ENCODE results near the gene PRPSAP1.

DNA sequence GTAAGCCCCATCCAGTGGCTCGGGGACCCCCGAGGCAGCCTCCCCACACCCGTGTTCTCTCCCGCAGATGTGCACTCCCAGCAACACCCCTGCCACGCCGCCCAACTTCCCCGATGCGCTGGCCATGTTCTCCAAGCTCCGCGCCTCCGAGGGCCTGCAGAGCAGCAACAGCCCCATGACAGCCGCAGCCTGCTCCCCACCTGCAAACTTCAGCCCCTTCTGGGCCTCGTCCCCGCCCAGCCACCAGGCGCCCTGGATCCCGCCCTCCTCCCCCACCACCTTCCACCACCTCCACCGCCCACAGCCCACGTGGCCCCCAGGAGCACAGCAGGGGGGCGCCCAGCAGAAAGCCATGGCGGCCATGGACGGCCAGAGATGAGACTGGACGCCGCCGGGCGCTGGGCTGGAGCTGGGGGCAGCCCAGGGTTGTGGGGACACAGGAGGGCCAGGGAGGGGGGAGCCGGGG, 83.6 kb downstream of the PRPSAP1 start:
- TF ChIP-seq, protein P1, sequence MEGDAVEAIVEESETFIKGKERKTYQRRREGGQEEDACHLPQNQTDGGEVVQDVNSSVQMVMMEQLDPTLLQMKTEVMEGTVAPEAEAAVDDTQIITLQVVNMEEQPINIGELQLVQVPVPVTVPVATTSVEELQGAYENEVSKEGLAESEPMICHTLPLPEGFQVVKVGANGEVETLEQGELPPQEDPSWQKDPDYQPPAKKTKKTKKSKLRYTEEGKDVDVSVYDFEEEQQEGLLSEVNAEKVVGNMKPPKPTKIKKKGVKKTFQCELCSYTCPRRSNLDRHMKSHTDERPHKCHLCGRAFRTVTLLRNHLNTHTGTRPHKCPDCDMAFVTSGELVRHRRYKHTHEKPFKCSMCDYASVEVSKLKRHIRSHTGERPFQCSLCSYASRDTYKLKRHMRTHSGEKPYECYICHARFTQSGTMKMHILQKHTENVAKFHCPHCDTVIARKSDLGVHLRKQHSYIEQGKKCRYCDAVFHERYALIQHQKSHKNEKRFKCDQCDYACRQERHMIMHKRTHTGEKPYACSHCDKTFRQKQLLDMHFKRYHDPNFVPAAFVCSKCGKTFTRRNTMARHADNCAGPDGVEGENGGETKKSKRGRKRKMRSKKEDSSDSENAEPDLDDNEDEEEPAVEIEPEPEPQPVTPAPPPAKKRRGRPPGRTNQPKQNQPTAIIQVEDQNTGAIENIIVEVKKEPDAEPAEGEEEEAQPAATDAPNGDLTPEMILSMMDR (IDR thresholded peaks at IDR 0.05; ENCODE audit: low read length) = no peak
- no peak for TF ChIP-seq EZH2 (optimal IDR thresholded peaks at IDR 0.05; ENCODE audit: low read depth, low read length)

Measured in MM.1S (cell line).